ENCODE results near the gene ENDOD1. TPM values are rescaled to one million over a fixed set of nuclear protein-coding genes. Genes with fewer than 3 reads are reported as not detected.
A peak's percentile ranks its signal among the peaks of the same experiment; 100 is the strongest.

Gene ENDOD1
- total RNA-seq, 1 experiment from 2014 or later, result 4.3 TPM

DNA sequence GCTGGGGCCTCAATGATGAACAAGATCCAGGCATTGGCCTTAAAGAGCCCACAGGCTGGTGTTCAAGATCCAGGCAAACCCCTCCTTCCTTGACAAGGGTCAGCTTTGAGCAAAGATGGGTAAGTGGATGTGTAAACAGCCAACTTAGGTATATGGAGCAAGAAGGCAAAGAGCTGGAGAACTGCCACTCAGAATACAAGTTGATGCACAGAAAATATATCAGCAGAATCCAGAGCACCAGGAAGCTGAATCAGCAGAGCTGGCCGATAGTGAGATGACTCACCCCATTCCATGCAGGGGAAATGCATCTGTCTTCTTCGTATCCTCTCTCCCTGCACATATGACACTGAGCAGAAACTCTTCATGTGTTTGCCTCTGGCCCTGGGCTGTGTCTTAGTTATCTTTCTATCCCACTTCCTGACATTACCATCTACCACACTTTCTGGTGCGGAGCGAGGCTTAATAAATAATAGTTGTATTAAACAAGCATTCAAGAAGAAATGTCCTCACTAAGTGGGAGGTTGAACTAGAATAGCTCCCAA lies 57.8 kb downstream of the ENDOD1 start:
- DNase-seq (ENCODE audit: low read depth in 1 of 2, low spot score in 2 of 2), result peak in 1 of 2 experiments; percentile 31
- Histone ChIP-seq H3K9me3 (replicated peaks) (no peaks in the 10 kb centered on the region), H3K27me3 (replicated peaks) (no peaks in the 10 kb centered on the region), H3K4me1 (replicated peaks) (no peaks in the 10 kb centered on the region), H3K27ac (no peak overlapping the region), H3K36me3 (no peaks in the 10 kb centered on the region), H3K4me3 (no peak overlapping the region)

DNA sequence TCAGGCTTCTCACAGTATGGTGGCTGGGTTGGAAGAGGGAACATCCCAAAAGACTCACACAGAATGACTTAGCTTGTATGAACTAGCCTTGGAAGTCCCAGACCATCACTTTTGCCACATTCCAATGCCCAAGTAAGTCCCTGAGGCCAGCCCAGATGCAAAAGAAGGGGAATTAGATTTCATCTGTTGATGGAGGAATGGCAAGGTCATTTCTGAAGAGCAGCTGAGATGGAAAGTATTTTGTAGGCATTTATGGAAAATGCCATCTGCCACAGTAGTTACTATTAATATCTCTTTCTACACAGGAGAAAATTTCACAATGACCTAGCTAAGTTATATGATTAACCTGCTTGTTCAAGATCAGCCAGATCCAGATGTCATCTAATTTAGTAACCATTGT lies 58.8 kb downstream of the ENDOD1 start:
- Histone ChIP-seq H3K27me3 (replicated peaks) (no peaks in the 10 kb centered on the region), H3K9me3 (replicated peaks) (no peaks in the 10 kb centered on the region), H3K36me3 (no peaks in the 10 kb centered on the region), H3K4me3 (no peak overlapping the region), H3K27ac (no peak overlapping the region), H3K4me1 (replicated peaks) (no peaks in the 10 kb centered on the region)
- no peak for DNase-seq (ENCODE audit: low read depth in 1 of 2, low spot score in 2 of 2)

DNA sequence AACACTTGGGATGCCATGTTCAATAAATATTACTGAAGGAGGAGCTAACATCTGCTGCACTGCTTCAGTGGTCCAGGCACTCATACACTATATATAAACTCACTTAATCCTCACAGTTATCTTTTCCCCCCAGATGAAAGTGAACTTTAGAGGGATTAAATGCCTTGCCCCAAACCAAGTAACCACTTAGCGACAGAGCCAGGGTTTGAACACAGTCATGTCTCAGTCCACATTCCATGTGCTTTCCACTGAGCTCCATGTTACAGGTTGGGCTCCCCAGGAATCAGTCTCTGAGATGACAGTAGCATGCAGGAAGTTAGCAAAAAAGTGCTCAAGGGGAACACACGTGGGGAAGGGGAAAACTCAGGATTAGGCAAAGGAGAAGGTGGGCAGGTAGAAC lies 59.3 kb downstream of the ENDOD1 start:
- no peak overlapping the region for H3K27ac ChIP-seq

GRCh38 chr11:95149651-95150364 lies 60.2 kb downstream of the ENDOD1 start:
- Histone ChIP-seq H3K27ac (no peak overlapping the region), H3K36me3 (no peaks in the 10 kb centered on the region), H3K4me1 (replicated peaks) (no peaks in the 10 kb centered on the region), H3K4me3 (no peak overlapping the region), H3K9me3 (replicated peaks) (no peaks in the 10 kb centered on the region), H3K27me3 (replicated peaks) (no peaks in the 10 kb centered on the region)
- DNase-seq (ENCODE audit: low read depth in 1 of 2, low spot score in 2 of 2), result peak in 1 of 2 experiments; percentile 14

More for the DNA sequence above, 59.3 kb downstream of the ENDOD1 start:
- H3K36me3 ChIP-seq, result no peaks in the 10 kb centered on the region
- no peaks in the 10 kb centered on the region for H3K4me1 ChIP-seq (replicated peaks)
- H3K9me3 ChIP-seq (replicated peaks), result no peaks in the 10 kb centered on the region
- H3K4me3 ChIP-seq, result no peak overlapping the region
- H3K27me3 ChIP-seq (replicated peaks), result no peaks in the 10 kb centered on the region
- DNase-seq (ENCODE audit: low read depth in 1 of 2, low spot score in 2 of 2), result no peak

- DNase-seq (ENCODE audit: low read depth in 1 of 2, low spot score in 2 of 2), result no peak
- Histone ChIP-seq H3K4me1 (replicated peaks) (no peaks in the 10 kb centered on the region), H3K4me3 (no peak overlapping the region), H3K36me3 (no peaks in the 10 kb centered on the region), H3K27ac (no peak overlapping the region), H3K27me3 (replicated peaks) (no peaks in the 10 kb centered on the region), H3K9me3 (replicated peaks) (no peaks in the 10 kb centered on the region)
Measured at GRCh38 chr11:95150956-95151684, 61.5 kb downstream of the ENDOD1 start.

- Histone ChIP-seq H3K27ac (no peak overlapping the region), H3K4me3 (peak overlapping the region; percentile 16; the same call in 1 of the 2 replicates), H3K36me3 (no peaks in the 10 kb centered on the region), H3K27me3 (replicated peaks) (no peaks in the 10 kb centered on the region), H3K9me3 (replicated peaks) (no peaks in the 10 kb centered on the region), H3K4me1 (replicated peaks) (no peaks in the 10 kb centered on the region)
- DNase-seq (ENCODE audit: low read depth in 1 of 2, low spot score in 2 of 2), result no peak
Measured at GRCh38 chr11:95152876-95153856, 63.5 kb downstream of the ENDOD1 start.

- no peak for DNase-seq (ENCODE audit: low read depth in 1 of 2, low spot score in 2 of 2)
- Histone ChIP-seq H3K27me3 (replicated peaks) (no peaks in the 10 kb centered on the region), H3K4me1 (replicated peaks) (no peaks in the 10 kb centered on the region), H3K4me3 (no peak overlapping the region), H3K9me3 (replicated peaks) (no peaks in the 10 kb centered on the region), H3K27ac (no peak overlapping the region), H3K36me3 (no peaks in the 10 kb centered on the region)
Measured at GRCh38 chr11:95153857-95154246, 64.2 kb downstream of the ENDOD1 start.

DNA sequence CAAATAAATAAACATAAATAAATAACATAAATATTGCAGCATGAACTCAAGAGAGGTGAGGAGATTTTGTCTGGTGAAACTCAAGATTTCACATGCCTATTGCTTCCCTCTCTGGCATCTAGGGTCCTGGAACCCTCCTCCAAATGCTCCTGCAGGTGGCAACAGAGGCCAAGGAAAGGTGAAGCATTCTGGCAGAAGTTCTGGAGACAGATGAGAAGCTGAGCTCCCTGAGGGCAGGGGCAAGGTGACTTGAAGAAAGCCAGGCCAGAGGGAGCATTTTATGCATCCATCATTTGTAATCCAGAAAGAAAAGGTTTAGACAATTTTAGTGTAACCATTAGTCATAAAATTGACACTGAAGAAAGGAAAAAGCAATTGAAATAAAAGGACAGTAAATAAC lies 64.9 kb downstream of the ENDOD1 start:
- H3K4me3 ChIP-seq, result no peak overlapping the region
- H3K9me3 ChIP-seq (replicated peaks), result no peaks in the 10 kb centered on the region
- DNase-seq (ENCODE audit: low read depth in 1 of 2, low spot score in 2 of 2), result no peak
- no peaks in the 10 kb centered on the region for H3K27me3 ChIP-seq (replicated peaks)
- no peaks in the 10 kb centered on the region for H3K4me1 ChIP-seq (replicated peaks)
- no peaks in the 10 kb centered on the region for H3K36me3 ChIP-seq
- no peak overlapping the region for H3K27ac ChIP-seq

- no peak overlapping the region for H3K4me3 ChIP-seq
- DNase-seq (ENCODE audit: low read depth in 1 of 2, low spot score in 2 of 2), result no peak
- H3K36me3 ChIP-seq, result no peaks in the 10 kb centered on the region
- no peak overlapping the region for H3K27ac ChIP-seq
- no peaks in the 10 kb centered on the region for H3K4me1 ChIP-seq (replicated peaks)
- H3K27me3 ChIP-seq (replicated peaks), result no peaks in the 10 kb centered on the region
- no peaks in the 10 kb centered on the region for H3K9me3 ChIP-seq (replicated peaks)
Measured at GRCh38 chr11:95155385-95155784, 65.7 kb downstream of the ENDOD1 start.

DNA sequence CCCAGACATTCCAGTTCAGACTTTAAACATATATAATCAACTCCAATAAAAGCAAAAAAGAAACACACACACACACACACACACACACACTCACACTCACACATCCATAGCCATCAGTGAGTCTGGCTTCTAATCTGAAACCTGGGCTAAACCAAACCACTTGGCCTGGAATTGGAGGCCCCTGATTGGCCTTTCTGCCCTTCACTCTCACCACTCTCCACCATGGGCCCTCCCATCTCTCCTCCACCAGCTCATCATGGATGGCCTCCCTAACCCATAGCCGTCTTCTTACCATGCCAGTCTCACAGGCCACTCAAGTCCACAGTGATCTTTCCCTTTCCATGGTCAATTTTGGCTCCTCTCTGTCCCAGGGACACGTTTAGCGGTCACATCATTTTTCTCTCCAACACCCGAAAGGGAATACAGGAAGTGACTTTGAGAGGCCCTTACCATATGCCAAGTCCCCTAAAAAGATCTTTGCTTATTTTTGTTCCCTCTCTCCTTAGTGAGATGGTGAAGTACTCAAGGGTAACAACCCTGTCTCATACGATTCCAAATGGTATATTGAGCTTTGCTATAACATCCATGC lies 66.6 kb downstream of the ENDOD1 start:
- Histone ChIP-seq H3K9me3 (replicated peaks) (no peaks in the 10 kb centered on the region), H3K4me1 (replicated peaks) (no peaks in the 10 kb centered on the region), H3K36me3 (no peaks in the 10 kb centered on the region), H3K4me3 (no peak overlapping the region), H3K27me3 (replicated peaks) (no peaks in the 10 kb centered on the region), H3K27ac (no peak overlapping the region)
- DNase-seq (ENCODE audit: low read depth in 1 of 2, low spot score in 2 of 2), result no peak

GRCh38 chr11:95156916-95157541 lies 67.4 kb downstream of the ENDOD1 start:
- H3K9me3 ChIP-seq (replicated peaks), result no peaks in the 10 kb centered on the region
- no peaks in the 10 kb centered on the region for H3K36me3 ChIP-seq
- DNase-seq (ENCODE audit: low read depth in 1 of 2, low spot score in 2 of 2), result no peak
- no peaks in the 10 kb centered on the region for H3K27me3 ChIP-seq (replicated peaks)
- no peaks in the 10 kb centered on the region for H3K4me1 ChIP-seq (replicated peaks)
- no peak overlapping the region for H3K27ac ChIP-seq
- H3K4me3 ChIP-seq, result no peak overlapping the region

- Histone ChIP-seq H3K36me3 (no peaks in the 10 kb centered on the region), H3K4me1 (replicated peaks) (no peaks in the 10 kb centered on the region), H3K9me3 (replicated peaks) (no peaks in the 10 kb centered on the region), H3K27ac (no peak overlapping the region), H3K4me3 (no peak overlapping the region), H3K27me3 (replicated peaks) (no peaks in the 10 kb centered on the region)
- no peak for DNase-seq (ENCODE audit: low read depth in 1 of 2, low spot score in 2 of 2)
Measured at GRCh38 chr11:95157824-95158223, 68.2 kb downstream of the ENDOD1 start.

DNA sequence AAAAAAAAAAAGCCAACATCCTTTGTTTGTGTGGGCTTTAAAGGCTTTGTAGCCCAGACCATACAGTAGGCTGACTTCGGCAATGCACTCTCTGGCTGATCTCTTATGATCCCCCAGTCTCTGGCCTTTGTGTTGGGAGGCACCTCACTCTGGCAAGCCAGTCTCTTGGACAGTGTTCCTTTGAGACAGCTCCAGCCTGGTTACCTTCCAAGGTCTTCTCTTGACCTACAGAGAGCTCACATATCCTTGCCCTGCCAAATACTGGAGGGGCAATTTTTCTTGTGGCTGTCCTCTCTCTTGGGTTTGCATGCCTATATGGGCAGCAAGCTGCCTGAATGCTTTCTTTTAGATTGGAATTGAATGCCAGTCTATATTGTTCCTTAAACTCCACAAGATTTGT lies 71.6 kb downstream of the ENDOD1 start:
- H3K27ac ChIP-seq, result no peak overlapping the region
- H3K4me1 ChIP-seq (replicated peaks), result no peaks in the 10 kb centered on the region
- H3K9me3 ChIP-seq (replicated peaks), result no peaks in the 10 kb centered on the region
- H3K27me3 ChIP-seq (replicated peaks), result no peaks in the 10 kb centered on the region
- no peak overlapping the region for H3K4me3 ChIP-seq
- H3K36me3 ChIP-seq, result no peaks in the 10 kb centered on the region
- DNase-seq (ENCODE audit: low read depth in 1 of 2, low spot score in 2 of 2), result no peak

All from SJSA1 (cell line).